Airway epithelial cell (primary cell): ENCODE measurements around the gene RDX. TPM values are rescaled to one million over a fixed set of nuclear protein-coding genes. Genes with fewer than 3 reads are reported as not detected.

Experiments used
- total RNA-seq: library from RNA; depleted of rRNA; stranded (reverse); fragments of >200 nt; gene quantifications from 2 replicates; pipeline ENCODE4 v1.2.3, GENCODE V29; 2015

RDX gene
- 69.4 and 77.2 TPM in 2 replicates for total RNA-seq

DNA sequence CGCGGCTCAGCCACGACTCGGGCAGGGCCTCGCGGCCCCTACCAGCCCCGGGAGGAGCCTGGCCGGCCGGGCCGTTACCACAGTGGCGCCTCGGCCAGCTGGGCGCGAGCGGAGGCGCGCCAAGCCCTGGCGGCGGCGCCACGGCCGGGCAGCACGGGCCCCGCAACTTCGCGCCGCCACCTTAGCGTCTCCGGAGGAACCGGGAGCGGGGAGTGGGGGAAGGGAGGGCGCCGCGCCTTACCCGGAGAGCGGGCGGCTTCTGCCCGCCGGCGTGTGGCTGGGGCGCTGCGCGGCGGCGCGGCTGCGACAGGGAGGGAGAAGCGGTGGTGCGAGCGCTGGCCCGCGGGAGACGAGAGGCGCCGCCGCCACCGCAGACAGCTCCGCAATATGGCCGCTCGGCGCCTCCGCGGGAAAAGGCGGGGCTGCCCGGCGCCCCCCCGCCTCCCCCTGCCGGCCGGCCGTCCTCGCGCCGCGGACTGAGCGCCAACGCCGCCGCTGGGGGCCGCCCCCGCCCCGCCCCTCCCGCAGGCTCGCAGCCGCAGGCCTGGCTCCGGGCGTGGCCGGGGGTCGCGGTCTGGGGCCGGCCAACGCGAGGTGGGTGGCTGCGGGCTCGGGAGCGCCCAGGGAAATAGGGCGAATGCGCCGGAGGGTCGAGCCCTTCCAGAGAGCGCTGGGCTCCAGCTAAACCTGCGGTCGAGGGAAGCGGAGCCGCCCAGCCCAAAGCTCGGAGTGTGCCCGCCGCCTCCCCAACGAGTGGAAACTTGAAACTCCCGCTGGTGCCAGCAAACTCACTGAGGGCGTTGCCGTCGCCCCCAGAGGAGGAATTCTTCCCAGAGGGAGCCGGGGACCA is at the start of gene RDX:
Gene RDX, minus strand, starts transcription at position 389 of the 850 bp plus-strand sequence. CDS start 16,922 bp downstream, outside the sequence.

Other genes starting within 250 kb of the RDX start
- gene ZC3H12C, start 203.2 kb downstream of the RDX start, total RNA-seq, result 3.9 and 5.1 TPM in 2 replicates
- gene FDX1, start 133.3 kb upstream of the RDX start, total RNA-seq, result 13.6 and 15.4 TPM in 2 replicates